GM04503 (cell line): ENCODE measurements around the gene TMSB4X.
A peak's percentile ranks its signal among the peaks of the same experiment; 100 is the strongest.
"Not testable (repeated sequence)": the region's sequence is repeated elsewhere in the genome, so short reads cannot be mapped to it uniquely, and the experiment has no call there.

Experiments
- DNase-seq: peaks from one replicate; pipeline ENCODE4 v3.0.0-alpha.2; 2012; ENCODE audit warnings: low read depth

TMSB4X gene

GRCh38 chrX:12997906-12998687, 23.2 kb downstream of the TMSB4X start:
- DNase-seq = no peak

- DNase-seq = no peak
These were observed 24.5 kb downstream of the TMSB4X start for GRCh38 chrX:12999422-12999821.

- no peak for DNase-seq
These were observed 25.4 kb downstream of the TMSB4X start for GRCh38 chrX:13000301-13000811.

GRCh38 chrX:13001097-13001496, 26.2 kb downstream of the TMSB4X start:
- DNase-seq = no peak

GRCh38 chrX:13001961-13002671, 27.2 kb downstream of the TMSB4X start:
- DNase-seq = no peak

- DNase-seq = no peak
These were observed 31.0 kb downstream of the TMSB4X start for GRCh38 chrX:13005661-13006473.

- peak; percentile 34 for DNase-seq
These were observed 32.7 kb downstream of the TMSB4X start for GRCh38 chrX:13007519-13008188.

GRCh38 chrX:13008189-13008533, 33.3 kb downstream of the TMSB4X start:
- DNase-seq = no peak

- no peak for DNase-seq
These were observed 33.9 kb downstream of the TMSB4X start for GRCh38 chrX:13008851-13009250.

GRCh38 chrX:13009273-13009672, 34.4 kb downstream of the TMSB4X start:
- no peak for DNase-seq

GRCh38 chrX:13009844-13010243, 34.9 kb downstream of the TMSB4X start:
- DNase-seq = no peak

- DNase-seq = no peak
These were observed 35.6 kb downstream of the TMSB4X start for GRCh38 chrX:13010546-13010945.

- DNase-seq = no peak
These were observed 38.6 kb downstream of the TMSB4X start for GRCh38 chrX:13013363-13014110.

GRCh38 chrX:13014111-13015096, 39.5 kb downstream of the TMSB4X start:
- no peak for DNase-seq

- DNase-seq = no peak
These were observed 40.8 kb downstream of the TMSB4X start for GRCh38 chrX:13015536-13016236.

- not testable (repeated sequence) for DNase-seq
These were observed 41.8 kb downstream of the TMSB4X start for GRCh38 chrX:13016731-13017130.

GRCh38 chrX:13022926-13023325, 48.0 kb downstream of the TMSB4X start:
- DNase-seq = no peak

- DNase-seq = no peak
These were observed 48.7 kb downstream of the TMSB4X start for GRCh38 chrX:13023567-13023966.

- DNase-seq = no peak
These were observed 49.1 kb downstream of the TMSB4X start for GRCh38 chrX:13023979-13024378.
